ENCODE results near the gene PDLIM1.

DNA sequence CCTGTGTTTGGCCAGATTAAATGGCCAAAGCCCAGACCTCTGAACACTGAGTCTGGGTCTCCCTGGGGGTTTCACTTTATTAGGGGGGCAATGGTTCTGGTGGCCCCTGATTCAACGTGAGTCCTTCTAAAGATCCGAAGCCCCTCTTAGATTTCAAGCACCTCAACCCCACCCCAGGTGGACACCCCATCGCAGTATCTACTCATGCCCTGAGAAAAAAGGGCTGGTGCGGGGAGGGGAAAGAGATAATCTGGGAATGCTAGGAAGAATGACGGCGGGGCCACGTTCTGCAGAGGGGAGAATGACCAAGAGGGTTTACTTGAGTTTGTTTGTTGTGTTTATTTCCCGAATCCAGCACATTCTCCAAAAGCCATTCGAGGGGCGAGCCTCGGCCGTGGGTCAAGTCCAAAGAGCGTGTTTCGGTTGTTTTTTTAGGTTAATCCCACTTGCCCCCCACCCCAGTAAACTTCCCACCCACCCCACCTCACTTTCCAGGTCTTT is 832 bp downstream of the PDLIM1 start:
- no peak for TF ChIP-seq CTCF (IDR thresholded peaks at IDR 0.05)
- TF ChIP-seq POLR2A (IDR thresholded peaks at IDR 0.05): no peak
- no peak for TF ChIP-seq EP300 (IDR thresholded peaks at IDR 0.05)

All from ovary (tissue), 3 donors.